NT2/D1 (cell line): Measurements from ENCODE around the gene ASIP.

Source experiments
- SUZ12 ChIP-seq: IDR thresholded peaks from 2 replicates; pipeline ENCODE4 v1.6.1; 2011; ENCODE audit not compliant: insufficient read length, insufficient read depth; ENCODE audit errors: extremely low read depth
- YY1 ChIP-seq: IDR thresholded peaks from 2 replicates; pipeline ENCODE4 v1.6.1; 2011; ENCODE audit not compliant: insufficient read length, insufficient read depth
- ZNF274 ChIP-seq: IDR thresholded peaks from 2 replicates; pipeline ENCODE4 v1.6.1; 2011; ENCODE audit warnings: mild to moderate bottlenecking, low read depth, low read length

GRCh38 chr20:34315236-34315635, 74.0 kb downstream of the ASIP start:
- TF ChIP-seq YY1 (no peak), ZNF274 (no peak), SUZ12 (no peak)
